DND-41 (cell line): ENCODE measurements around the gene LY6G6D.

Experiments used
- ATAC-seq: fragments of 200-7000 bp; cut with Tn5 transposase; 3 replicates; pipeline ENCODE4 v1.9.1; 2021; ENCODE audit warnings: low read depth; ENCODE audit not compliant: insufficient read depth
- DNase-seq: peaks from one replicate; pipeline ENCODE4 v3.0.0-alpha.2; 2020
- H2AFZ ChIP-seq: 2 replicates; pipeline ENCODE4 v1.6.0; 2012; ENCODE audit warnings: low read depth, low read length
- H3K27ac ChIP-seq: 2 replicates; pipeline ENCODE4 v1.5.1; 2012; ENCODE audit warnings: low read length, inconsistent platforms
- H3K27me3 ChIP-seq: fragments of 200-600 bp; sonication (generic); 2 replicates; pipeline ENCODE4 v1.6.0; 2012; ENCODE audit warnings: low read length, mild to moderate bottlenecking, inconsistent platforms; ENCODE audit not compliant: insufficient read depth, poor library complexity
- H3K36me3 ChIP-seq: 2 replicates; pipeline ENCODE4 v1.5.1; 2012; ENCODE audit warnings: low read length, inconsistent platforms; ENCODE audit not compliant: insufficient read depth
- H3K4me1 ChIP-seq: 2 replicates; pipeline ENCODE4 v1.5.1; 2012; ENCODE audit warnings: mild to moderate bottlenecking, low read length; ENCODE audit not compliant: insufficient read depth
- H3K4me2 ChIP-seq: 2 replicates; pipeline ENCODE4 v1.6.0; 2012; ENCODE audit warnings: mild to moderate bottlenecking, moderate library complexity, low read length, inconsistent platforms; ENCODE audit not compliant: insufficient read depth
- H3K4me3 ChIP-seq, 2 experiments: fragments of 200-600 bp in 1 of 2; shearing (Covaris generic) in 1 of 2; 2 replicates each; pipeline ENCODE4 v1.5.1; 2012 to 2016; ENCODE audit warnings: inconsistent platforms in 2 of 2, low read length in 2 of 2, mild to moderate bottlenecking in 2 of 2, low read depth in 1 of 2, moderate library complexity in 1 of 2
- H3K79me2 ChIP-seq: 2 replicates; pipeline ENCODE4 v1.6.0; 2012; ENCODE audit warnings: low read length, inconsistent platforms; ENCODE audit not compliant: insufficient read depth
- H3K9ac ChIP-seq: 2 replicates; pipeline ENCODE4 v1.6.0; 2012; ENCODE audit warnings: low read depth, mild to moderate bottlenecking, inconsistent platforms, low read length, moderate library complexity
- H3K9me3 ChIP-seq: 2 replicates; pipeline ENCODE4 v1.5.1; 2012; ENCODE audit warnings: low read length, moderate library complexity, mild to moderate bottlenecking, inconsistent platforms; ENCODE audit not compliant: insufficient read depth, severe bottlenecking
- H4K20me1 ChIP-seq: 2 replicates; pipeline ENCODE4 v1.6.0; 2012; ENCODE audit warnings: low read length; ENCODE audit not compliant: insufficient read depth
- EZH2 ChIP-seq: IDR thresholded peaks from 3 replicates; pipeline ENCODE4 v1.6.1; 2012; ENCODE audit warnings: borderline replicate concordance, low read depth, mild to moderate bottlenecking, moderate library complexity, low read length, inconsistent platforms; ENCODE audit not compliant: severe bottlenecking
- TF ChIP-seq, protein P1 (sequence below): IDR thresholded peaks from 2 replicates; pipeline ENCODE4 v1.5.1; 2012; ENCODE audit warnings: borderline replicate concordance, low read length, moderate library complexity, mild to moderate bottlenecking; ENCODE audit not compliant: poor library complexity, severe bottlenecking; ENCODE audit errors: extremely low read depth

Gene LY6G6D

GRCh38 chr6:31734821-31735406, 19.8 kb downstream of the LY6G6D start:
- Histone ChIP-seq H2AFZ (peak overlapping the region; percentile 16; the same call in 1 of the 2 replicates), H3K4me3 (peak overlapping the region; percentile 49 to 81), H3K79me2 (peaks cover 45% of the 10 kb centered on the region)

DNA sequence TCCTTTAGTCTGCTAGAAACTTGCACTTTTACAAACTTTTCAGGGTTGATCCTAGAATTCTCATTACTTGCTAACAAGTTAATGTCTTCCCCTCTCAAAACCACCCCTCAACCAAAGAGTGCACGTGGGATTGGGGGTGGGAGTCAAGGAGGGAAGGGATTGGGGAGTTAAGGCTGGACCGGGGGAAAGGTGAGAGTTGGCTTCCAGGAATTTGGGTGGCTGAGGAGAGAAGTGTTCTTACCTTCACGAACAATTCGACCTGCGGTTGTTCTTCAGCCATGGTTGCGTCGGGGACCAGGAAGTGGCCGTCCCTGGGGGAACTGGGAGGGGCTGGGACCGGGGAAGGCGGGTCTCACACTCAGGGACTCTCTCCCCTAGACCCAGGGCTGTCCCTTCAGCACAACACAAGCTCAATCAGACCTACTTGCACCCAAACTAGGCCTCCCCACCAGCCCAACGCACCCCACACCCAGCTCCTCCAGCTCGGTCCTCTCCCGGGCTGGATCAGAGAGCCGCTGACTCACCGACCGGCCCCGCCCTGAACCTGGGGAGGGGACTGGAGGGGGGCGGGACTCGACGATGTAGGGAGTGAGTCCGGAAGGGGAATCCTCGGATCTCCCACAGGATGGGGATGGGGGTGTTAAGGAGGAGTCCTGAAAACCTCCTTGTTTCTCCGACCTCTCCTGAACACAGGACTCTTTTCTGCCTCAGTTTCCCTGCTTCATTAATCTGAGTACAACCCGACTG, 21.0 kb downstream of the LY6G6D start, which contains the start of gene CLIC1:
TSS of gene CLIC1 (minus strand) at position 510 of the 747 bp plus-strand sequence. CDS start at position 280, 230 bp downstream.
- H2AFZ ChIP-seq = peak within 1 kb of the TSS; percentile 71
- DNase-seq (peak; percentile 86), ATAC-seq (peak; percentile 37)

More at GRCh38 chr6:31734821-31735406, 19.8 kb downstream of the LY6G6D start:
- peaks cover 60% of the 10 kb centered on the region for H3K4me1 ChIP-seq
- H3K9me3 ChIP-seq = no peaks in the 10 kb centered on the region
- DNase-seq (peak; percentile 70), ATAC-seq (peak; percentile 13; the same call in 2 of the 3 replicates)
- peak overlapping the region; percentile 99 for H3K9ac ChIP-seq
- TF ChIP-seq, protein P1, sequence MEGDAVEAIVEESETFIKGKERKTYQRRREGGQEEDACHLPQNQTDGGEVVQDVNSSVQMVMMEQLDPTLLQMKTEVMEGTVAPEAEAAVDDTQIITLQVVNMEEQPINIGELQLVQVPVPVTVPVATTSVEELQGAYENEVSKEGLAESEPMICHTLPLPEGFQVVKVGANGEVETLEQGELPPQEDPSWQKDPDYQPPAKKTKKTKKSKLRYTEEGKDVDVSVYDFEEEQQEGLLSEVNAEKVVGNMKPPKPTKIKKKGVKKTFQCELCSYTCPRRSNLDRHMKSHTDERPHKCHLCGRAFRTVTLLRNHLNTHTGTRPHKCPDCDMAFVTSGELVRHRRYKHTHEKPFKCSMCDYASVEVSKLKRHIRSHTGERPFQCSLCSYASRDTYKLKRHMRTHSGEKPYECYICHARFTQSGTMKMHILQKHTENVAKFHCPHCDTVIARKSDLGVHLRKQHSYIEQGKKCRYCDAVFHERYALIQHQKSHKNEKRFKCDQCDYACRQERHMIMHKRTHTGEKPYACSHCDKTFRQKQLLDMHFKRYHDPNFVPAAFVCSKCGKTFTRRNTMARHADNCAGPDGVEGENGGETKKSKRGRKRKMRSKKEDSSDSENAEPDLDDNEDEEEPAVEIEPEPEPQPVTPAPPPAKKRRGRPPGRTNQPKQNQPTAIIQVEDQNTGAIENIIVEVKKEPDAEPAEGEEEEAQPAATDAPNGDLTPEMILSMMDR = no peak
- TF ChIP-seq EZH2 = no peak
- peaks cover 19% of the 10 kb centered on the region for H4K20me1 ChIP-seq
- H3K36me3 ChIP-seq = peaks cover 36% of the 10 kb centered on the region
- peak overlapping the region; percentile 76 for H3K4me2 ChIP-seq
- peak overlapping the region; percentile 96 for H3K27ac ChIP-seq
- no peaks in the 10 kb centered on the region for H3K27me3 ChIP-seq

DNA sequence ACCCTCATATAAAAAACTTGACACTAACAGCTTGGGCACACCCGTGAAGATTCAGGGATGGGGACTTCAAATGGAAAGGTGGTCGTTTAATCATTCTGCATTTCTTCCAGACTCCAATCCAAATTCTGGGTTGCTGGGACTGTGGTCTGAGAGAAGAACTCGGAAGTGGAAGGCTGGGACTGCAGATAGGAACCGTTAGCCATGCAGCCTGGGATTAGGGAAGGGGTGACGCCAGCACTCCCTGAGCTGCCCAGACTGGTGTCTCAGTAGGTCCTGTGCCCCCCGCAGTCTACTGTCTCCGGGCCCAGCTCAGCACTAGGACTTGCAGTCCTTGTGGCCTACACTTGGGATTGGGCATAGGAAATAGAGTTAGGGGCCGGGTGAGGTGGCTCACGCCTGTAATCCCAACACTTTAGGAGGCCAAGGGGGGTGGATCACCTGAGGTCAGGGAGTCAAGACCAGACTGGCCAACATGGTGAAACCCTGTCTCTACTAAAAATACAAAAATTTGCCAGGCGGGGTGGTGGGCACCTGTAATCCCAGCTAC, 21.7 kb downstream of the LY6G6D start:
- peak overlapping the region; percentile 76 for H3K4me2 ChIP-seq
- no peak for ATAC-seq
- peak overlapping the region; percentile 71 for H2AFZ ChIP-seq
- H3K79me2 ChIP-seq = peaks cover 65% of the 10 kb centered on the region
- peaks cover 33% of the 10 kb centered on the region for H3K36me3 ChIP-seq
- H3K9me3 ChIP-seq = no peaks in the 10 kb centered on the region
- peak overlapping the region; percentile 99 for H3K9ac ChIP-seq
- H3K4me1 ChIP-seq = peaks cover 69% of the 10 kb centered on the region
- no peak for TF ChIP-seq EZH2
- TF ChIP-seq, protein P1 = no peak
- peaks cover 19% of the 10 kb centered on the region for H4K20me1 ChIP-seq
- peak overlapping the region; percentile 96 for H3K27ac ChIP-seq
- H3K27me3 ChIP-seq = no peaks in the 10 kb centered on the region
- no peak for DNase-seq
- H3K4me3 ChIP-seq = peak overlapping the region; percentile 49 to 81

More for the DNA sequence above, 21.0 kb downstream of the LY6G6D start, which contains the start of gene CLIC1:
- TF ChIP-seq, protein P1 = no peak
- no peak for TF ChIP-seq EZH2
- H3K9ac ChIP-seq = peak within 1 kb of the TSS; percentile 99
- H3K27ac ChIP-seq = peak within 1 kb of the TSS; percentile 96
- peak within 1 kb of the TSS; percentile 49 to 81 for H3K4me3 ChIP-seq
- H3K4me2 ChIP-seq = peak within 1 kb of the TSS; percentile 76
- peaks cover 19% of the 10 kb centered on the region for H4K20me1 ChIP-seq
- peaks cover 62% of the 10 kb centered on the region for H3K4me1 ChIP-seq
- no peaks in the 10 kb centered on the region for H3K27me3 ChIP-seq
- peaks cover 58% of the 10 kb centered on the region for H3K79me2 ChIP-seq
- H3K36me3 ChIP-seq = peaks cover 32% of the 10 kb centered on the region
- no peaks in the 10 kb centered on the region for H3K9me3 ChIP-seq
